NCI-H1694 treated with DMSO at 0.1 percent for 48 hours (cell line): ENCODE measurements around the gene IFRD1.
"Not testable (repeated sequence)": the region's sequence is repeated elsewhere in the genome, so short reads cannot be mapped to it uniquely, and the experiment has no call there.

Experiments used
- DNase-seq: peaks from one replicate; lab custom pipeline; 2025; lab: John Stamatoyannopoulos, UW

The IFRD1 gene

GRCh38 chr7:112516418-112516817 is 66.2 kb downstream of the IFRD1 start:
- not testable (repeated sequence) for DNase-seq

- no peak for DNase-seq
These were observed 67.2 kb downstream of the IFRD1 start for GRCh38 chr7:112517487-112517886.

DNA sequence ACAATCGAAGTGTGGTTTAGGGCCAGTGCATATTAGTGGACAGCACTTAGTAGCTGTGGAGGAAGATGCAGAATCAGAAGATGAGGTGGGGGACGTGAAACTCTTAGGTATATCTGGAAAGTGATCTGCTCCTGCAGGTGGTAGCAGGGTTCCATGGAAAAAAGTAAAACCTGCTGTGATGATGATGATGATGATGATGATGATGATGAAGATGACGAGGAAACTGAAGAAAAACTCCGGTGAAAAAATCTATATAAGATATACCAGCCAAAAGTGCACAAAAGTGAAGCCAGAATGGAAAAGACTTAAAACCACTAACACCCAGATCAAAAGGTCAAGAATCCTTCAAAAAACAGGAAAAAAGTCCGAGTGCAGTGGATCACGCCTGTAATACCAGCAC is 70.5 kb downstream of the IFRD1 start:
- DNase-seq: no peak

- DNase-seq: no peak
These were observed 71.7 kb downstream of the IFRD1 start for GRCh38 chr7:112521942-112522341.

DNA sequence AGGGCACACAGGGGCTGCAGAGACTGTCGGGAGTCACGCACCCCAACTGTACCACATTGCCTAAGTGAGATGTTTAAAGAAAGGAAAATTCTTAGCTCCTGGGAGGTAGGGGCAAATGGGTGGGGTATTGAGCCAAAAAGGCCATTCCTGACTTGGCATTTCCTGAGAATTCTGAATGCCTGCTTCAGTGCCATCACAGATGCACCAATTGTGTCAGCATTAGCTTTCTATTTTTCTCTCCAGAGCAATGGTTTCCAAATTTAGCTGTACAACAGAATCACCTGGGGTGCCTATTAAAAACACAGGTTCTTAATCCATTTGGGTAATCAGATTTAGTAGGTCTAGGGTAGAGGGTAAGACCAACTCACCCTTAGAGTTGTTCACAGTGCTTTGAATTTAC is 73.6 kb downstream of the IFRD1 start:
- no peak for DNase-seq
